Measurements from ENCODE around the gene OR1F1. TPM values are rescaled to one million over a fixed set of nuclear protein-coding genes. Genes with fewer than 3 reads are reported as not detected.
A peak's percentile ranks its signal among the peaks of the same experiment; 100 is the strongest.
"Not testable (repeated sequence)": the region's sequence is repeated elsewhere in the genome, so short reads cannot be mapped to it uniquely, and the experiment has no call there.

OR1F1 gene
- total and polyA plus RNA-seq, 9 of the 15 experiments (the other 6 are each of a cell fraction or from before 2014, with no cell fraction given): 0.15 to 0.61 (median 0.35) TPM; not detected in 3

GRCh38 chr16:3205939-3206338 lies 17.9 kb downstream of the OR1F1 start:
- H2AFZ ChIP-seq (ENCODE audit: low read depth, low read length); H3K4me1 ChIP-seq (replicated peaks in 1 of 2; ENCODE audit: control insufficient read depth in 2 of 2, insufficient read depth in 2 of 2, low read length in 2 of 2); FAIRE-seq; H3K4me2 ChIP-seq (ENCODE audit: insufficient read depth, low read length); ATAC-seq; BruUV-seq (replicated peaks); H3K27ac ChIP-seq (ENCODE audit: extremely low read depth, low read depth, low read length); H4K20me1 ChIP-seq (replicated peaks; ENCODE audit: control insufficient read depth, insufficient read depth, low read length); H3K36me3 ChIP-seq (ENCODE audit: control insufficient read depth, insufficient read depth, low read length); H3K79me2 ChIP-seq (ENCODE audit: control insufficient read depth, insufficient read depth, low read length); H3K4me3 ChIP-seq; CTCF ChIA-PET (ENCODE audit: low intra/inter-chr PET ratio); DNase-seq (ENCODE audit: extremely low read depth in 1 of 4, low spot score in 3 of 4); H3K9me3 ChIP-seq (replicated peaks; ENCODE audit: control insufficient read depth, insufficient read depth, low read depth, low read length); intact Hi-C loops (cut with micrococcal nuclease); in situ Hi-C loops (cut with MboI); H3K9me1 ChIP-seq (ENCODE audit: control insufficient read depth, insufficient read depth, low read length); POLR2A ChIA-PET; H3K9ac ChIP-seq (ENCODE audit: insufficient read depth in 1 of 2, low read depth in 2 of 2, low read length in 2 of 2): not testable (repeated sequence)
- H3K27me3 ChIP-seq (ENCODE audit: control insufficient read depth in 2 of 2, insufficient read depth in 2 of 2, low read length in 2 of 2): peaks cover 2 to 16% of the 10 kb centered on the region in 2 experiments; a peak in 3 of 5 replicates
- 4% methylated on average over 3 of the region's 3 CpGs for WGBS (ENCODE audit: insufficient coverage, low coverage, missing lambda C conversion rate)
- peak; percentile 25 for TF ChIP-seq ZNF280A (IDR thresholded peaks at IDR 0.05; ENCODE audit: low read depth, partially characterized antibody)
- peak; percentile 74; the same call in 1 of the 2 replicates for TF ChIP-seq TRIM28 (IDR thresholded peaks at IDR 0.05)
- peak in 1 of 2 experiments; percentile 77; a peak in 2 of 3 replicates for TF ChIP-seq CBX3 (IDR thresholded peaks at IDR 0.05; ENCODE audit: borderline replicate concordance in 1 of 2, low read length in 2 of 2)
- peak; percentile 84 for TF ChIP-seq CBX5 (IDR thresholded peaks at IDR 0.05; ENCODE audit: borderline replicate concordance, low read depth)
- peak; percentile 47 to 49; a peak in 2 of 4 replicates for TF ChIP-seq KDM1A (IDR thresholded peaks at IDR 0.05)
- 0 out of 4 replicates have a peak, but pooled peaks of 1 of the 2 experiments have one; percentile 30 for TF ChIP-seq TRIM24 (IDR thresholded peaks at IDR 0.05)
- 0 out of 2 replicates have a peak, but pooled peaks have one; percentile 33 for TF ChIP-seq ZNF280B (CRISPR knock-in tag; IDR thresholded peaks at IDR 0.05)
